Activated CD4-positive, alpha-beta T cell treated with anti-CD3 and anti-CD28 coated beads, Interleukin-2, Interleukin-4, amounts not matched to agents 100 ng/mL and 50 ng/mL, durations not matched to agents 16 hours and 8 hours (primary cell): ENCODE measurements around the gene PARD3.
"Not testable (repeated sequence)": the region's sequence is repeated elsewhere in the genome, so short reads cannot be mapped to it uniquely, and the experiment has no call there.

Source experiments
- DNase-seq: peaks from one replicate; pipeline ENCODE4 v3.0.0-alpha.2; 2020; ENCODE audit warnings: low spot score

Gene PARD3

DNA sequence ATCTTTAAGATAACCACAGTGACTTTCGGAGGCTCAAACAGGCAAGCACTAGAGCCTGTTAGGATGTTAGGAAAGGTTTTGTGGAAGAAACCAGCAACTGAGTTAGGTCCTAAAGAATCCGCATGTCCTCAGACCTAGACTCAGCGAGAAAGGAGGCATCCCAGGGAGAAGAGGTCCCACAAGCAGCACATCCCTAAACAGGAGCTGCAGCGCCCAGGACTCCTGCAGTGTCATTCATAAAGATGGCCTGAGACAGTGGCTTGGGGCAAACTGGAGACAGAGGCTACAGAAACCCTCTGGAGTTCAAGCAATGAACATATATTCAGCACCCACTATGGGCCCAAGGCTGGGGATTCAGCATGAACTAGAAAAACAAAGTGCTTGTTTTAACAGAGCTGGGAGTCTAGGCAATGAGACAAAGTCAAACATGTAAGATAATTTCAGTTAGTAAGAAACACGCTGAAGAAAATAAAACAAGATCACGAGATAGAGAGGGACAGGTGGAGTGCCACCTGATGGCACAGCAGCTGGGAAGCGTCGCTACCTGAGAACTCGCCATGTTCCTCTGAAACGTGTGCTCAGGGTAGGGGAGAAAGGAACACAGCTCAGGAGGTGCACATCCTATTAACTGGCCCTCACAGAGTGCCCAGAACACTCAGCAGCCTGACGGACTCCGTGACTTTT, 48.1 kb downstream of the PARD3 start:
- DNase-seq, result no peak

DNA sequence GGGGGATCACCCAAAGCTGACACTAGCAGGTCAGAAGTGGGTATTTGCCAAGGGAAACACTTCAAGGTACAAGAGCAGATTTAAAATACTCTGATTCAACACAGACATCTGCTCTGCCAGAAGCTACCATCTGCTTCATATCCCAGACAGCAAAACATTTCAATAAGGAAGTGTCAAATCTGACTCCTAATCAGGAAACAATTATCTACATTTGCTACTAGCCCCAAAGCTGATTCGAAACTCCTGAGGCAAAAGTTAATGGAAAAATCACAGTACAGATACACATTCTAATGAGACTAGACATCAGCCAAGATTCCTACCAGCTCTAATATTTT, 48.9 kb downstream of the PARD3 start:
- DNase-seq, result no peak

DNA sequence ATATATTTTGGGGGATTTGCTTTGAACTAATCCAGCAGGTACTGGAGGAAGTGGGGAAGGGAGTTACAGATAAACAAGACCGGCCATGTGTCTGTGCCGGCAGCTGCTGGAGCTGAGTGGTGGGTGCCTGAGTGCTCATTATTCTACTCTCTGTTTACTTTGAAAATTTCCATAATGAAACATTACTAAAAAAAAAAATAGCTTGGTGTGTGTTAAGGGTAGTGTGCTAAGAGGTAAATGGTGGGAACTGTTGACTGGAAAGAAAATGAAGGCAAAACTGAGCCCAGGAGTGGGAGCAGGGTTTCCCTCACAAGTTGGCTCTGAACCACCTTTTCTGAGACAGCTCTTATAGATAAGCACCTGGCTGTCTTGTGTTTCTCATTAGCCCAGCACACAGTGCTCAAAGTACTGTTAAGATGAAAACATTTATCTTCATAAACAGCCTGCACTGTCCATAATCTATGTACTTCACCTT, 50.6 kb downstream of the PARD3 start:
- DNase-seq, result no peak

- no peak for DNase-seq
These were observed 52.3 kb downstream of the PARD3 start for GRCh38 chr10:34762603-34763299.

GRCh38 chr10:34762156-34762555, 52.9 kb downstream of the PARD3 start:
- DNase-seq, result no peak

- DNase-seq, result no peak
These were observed 53.6 kb downstream of the PARD3 start for GRCh38 chr10:34761453-34761852.

- no peak for DNase-seq
These were observed 54.5 kb downstream of the PARD3 start for GRCh38 chr10:34760606-34761005.

- no peak for DNase-seq
These were observed 55.3 kb downstream of the PARD3 start for GRCh38 chr10:34759837-34760215.

- DNase-seq, result no peak
These were observed 55.8 kb downstream of the PARD3 start for GRCh38 chr10:34759161-34759836.

GRCh38 chr10:34758447-34758996, 56.6 kb downstream of the PARD3 start:
- DNase-seq, result no peak

- DNase-seq, result no peak
These were observed 57.2 kb downstream of the PARD3 start for GRCh38 chr10:34757933-34758332.

DNA sequence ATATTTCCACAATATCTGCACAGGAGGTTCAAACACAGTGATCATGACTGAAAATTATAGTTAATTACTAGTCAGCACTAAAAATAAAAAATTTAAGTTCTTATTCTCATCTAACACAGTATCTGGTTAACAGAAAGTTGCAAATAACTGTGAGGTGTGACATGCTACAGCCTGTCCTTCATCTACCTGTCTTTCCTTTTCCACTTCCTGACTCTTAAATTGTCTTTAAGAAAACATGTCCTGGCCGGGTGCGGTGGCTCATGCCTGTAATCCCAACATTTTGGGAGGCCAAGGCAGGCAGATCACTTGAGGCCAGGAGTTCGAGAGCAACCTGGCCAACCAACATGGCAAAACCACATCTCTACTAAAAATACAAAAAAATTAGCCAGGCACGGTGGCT, 57.9 kb downstream of the PARD3 start:
- not testable (repeated sequence) for DNase-seq

GRCh38 chr10:34756584-34756983, 58.5 kb downstream of the PARD3 start:
- DNase-seq, result no peak

GRCh38 chr10:34753014-34753757, 61.9 kb downstream of the PARD3 start:
- no peak for DNase-seq

DNA sequence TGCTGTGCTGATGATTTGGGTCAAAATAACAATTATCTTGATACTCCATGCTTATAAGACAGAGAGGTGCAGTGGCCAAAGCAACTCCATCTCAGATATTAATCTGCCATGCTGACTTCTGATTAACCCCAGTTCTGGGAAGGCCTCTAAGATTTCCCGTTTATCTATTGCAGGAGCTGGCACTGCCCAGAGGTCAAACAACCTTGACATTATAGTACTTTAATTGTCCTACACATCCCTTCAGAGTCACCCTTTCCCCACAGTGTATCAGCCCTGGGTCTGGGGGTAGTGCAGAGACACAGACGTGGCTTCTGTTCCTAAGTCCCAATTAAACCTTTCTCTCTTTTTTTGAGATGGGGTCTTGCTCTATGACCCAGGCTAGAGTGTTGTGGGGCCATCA, 63.8 kb downstream of the PARD3 start:
- no peak for DNase-seq

- not testable (repeated sequence) for DNase-seq
These were observed 64.3 kb downstream of the PARD3 start for GRCh38 chr10:34750795-34751194.

DNA sequence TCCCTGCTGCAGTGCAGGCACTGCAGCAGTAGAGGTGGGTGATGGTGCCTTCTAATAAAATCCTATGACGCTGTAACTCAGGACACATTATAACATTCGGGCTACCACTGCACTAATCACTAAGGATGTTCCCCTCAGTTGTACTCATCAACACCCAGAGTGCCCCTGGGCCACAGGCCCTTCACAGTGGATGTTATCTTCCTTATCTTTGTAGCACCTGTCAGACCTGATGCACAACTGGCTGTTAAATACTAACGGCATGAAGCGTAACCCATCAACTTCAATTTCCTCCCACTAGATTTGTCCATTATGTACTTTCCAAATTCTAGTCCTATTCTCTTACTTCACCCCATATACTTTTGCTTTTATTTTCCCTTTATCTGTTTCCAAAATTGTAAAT, 66.3 kb downstream of the PARD3 start:
- no peak for DNase-seq

DNA sequence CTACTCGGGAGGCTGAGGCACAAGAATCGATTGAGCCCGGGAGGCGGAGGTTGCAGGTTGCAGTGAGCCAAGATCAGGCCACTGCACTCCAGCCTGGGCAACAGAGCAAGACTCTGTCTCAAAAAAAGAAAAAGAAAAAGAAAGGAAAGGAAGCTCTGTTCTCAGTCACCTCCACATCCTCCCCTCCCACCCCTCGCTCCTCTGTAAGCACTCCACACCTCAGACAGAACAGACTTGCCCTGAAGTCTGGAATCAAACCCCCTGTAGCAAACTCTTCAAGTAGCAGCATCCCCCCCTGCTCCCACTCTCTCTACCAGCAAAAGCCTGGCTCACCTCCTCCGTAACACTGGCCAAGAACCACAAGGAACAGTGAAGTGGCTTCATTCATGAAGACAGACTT, 66.7 kb downstream of the PARD3 start:
- no peak for DNase-seq

DNA sequence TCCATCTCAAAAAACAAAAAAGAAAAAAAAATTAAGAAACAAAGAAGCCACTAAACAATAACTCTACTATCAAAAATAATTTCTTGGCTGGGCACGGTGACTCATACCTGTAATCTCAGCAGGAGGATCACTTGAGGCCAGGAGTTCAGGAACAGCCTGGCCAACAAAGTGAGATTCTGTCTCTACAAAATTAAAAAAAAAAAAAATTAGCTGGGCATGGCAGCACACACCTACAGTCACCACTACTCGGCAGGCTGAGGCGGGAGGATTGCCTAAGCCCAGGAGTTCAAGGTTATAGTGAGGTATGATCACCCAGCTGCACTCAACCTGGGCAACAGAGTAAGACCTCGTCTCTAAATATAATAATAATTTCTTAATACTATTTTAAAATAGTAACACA, 69.0 kb downstream of the PARD3 start:
- no peak for DNase-seq

DNA sequence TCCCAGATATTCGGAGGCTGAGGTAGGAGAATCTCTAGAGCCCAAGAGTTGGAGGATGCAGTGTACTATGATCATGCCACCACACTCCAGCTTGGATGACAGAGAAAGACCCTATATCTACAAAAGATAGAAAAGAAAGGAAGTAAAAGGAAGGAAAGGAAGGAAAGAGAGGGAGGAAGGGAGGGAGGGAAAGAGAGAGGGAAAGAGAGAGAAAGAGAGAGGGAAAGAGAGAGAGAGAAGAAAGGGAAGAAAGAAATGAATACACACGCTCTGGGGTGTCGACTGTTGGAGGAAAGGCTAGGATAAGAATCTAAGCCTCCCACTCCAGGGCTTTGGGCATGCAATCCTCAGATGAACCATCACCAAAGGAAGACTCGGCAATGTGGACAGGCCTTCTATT, 69.9 kb downstream of the PARD3 start:
- no peak for DNase-seq

GRCh38 chr10:34744590-34744989, 70.5 kb downstream of the PARD3 start:
- no peak for DNase-seq

GRCh38 chr10:34743814-34744213, 71.3 kb downstream of the PARD3 start:
- DNase-seq, result no peak
